ENCODE data around the gene FRAT1. TPM values are rescaled to one million over a fixed set of nuclear protein-coding genes. Genes with fewer than 3 reads are reported as not detected.

The FRAT1 gene
- total RNA-seq, 2 donors from 2014 or later, result 18.0 to 20.1 TPM

DNA sequence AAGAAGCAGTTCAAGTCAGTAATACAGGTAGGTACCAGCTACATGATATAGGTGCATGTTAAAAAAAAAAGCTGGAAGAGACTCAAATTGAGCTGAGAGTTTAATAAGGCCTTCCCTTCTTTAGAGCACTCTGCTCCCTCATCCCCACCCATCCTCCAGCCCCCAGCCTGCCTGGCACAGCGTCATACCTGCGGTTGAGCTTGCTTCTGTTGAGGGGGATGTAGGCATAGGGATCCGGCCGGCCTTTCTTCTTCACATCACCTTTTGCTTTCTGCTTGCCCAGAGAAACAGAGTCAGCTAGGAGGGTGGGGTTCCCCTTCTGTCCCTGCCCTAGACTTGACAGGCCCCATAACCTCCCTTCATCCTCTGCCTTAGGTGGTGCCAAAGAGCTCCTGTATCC lies 39.3 kb downstream of the FRAT1 start:
- Histone ChIP-seq H3K36me3 (no peaks in the 10 kb centered on the region), H3K9me3 (no peaks in the 10 kb centered on the region), H3K4me3 (no peak overlapping the region), H3K4me1 (replicated peaks) (no peaks in the 10 kb centered on the region), H3K27ac (no peak overlapping the region), H3K27me3 (replicated peaks; ENCODE audit: insufficient read depth) (no peaks in the 10 kb centered on the region)
- DNase-seq (ENCODE audit: low spot score), result no peak
- 94% methylated on average over 4 of the region's 4 CpGs for WGBS
- TF ChIP-seq POLR2A (IDR thresholded peaks at IDR 0.05) (no peak), POLR2AphosphoS5 (IDR thresholded peaks at IDR 0.05) (no peak)
- TF ChIP-seq, protein P1, sequence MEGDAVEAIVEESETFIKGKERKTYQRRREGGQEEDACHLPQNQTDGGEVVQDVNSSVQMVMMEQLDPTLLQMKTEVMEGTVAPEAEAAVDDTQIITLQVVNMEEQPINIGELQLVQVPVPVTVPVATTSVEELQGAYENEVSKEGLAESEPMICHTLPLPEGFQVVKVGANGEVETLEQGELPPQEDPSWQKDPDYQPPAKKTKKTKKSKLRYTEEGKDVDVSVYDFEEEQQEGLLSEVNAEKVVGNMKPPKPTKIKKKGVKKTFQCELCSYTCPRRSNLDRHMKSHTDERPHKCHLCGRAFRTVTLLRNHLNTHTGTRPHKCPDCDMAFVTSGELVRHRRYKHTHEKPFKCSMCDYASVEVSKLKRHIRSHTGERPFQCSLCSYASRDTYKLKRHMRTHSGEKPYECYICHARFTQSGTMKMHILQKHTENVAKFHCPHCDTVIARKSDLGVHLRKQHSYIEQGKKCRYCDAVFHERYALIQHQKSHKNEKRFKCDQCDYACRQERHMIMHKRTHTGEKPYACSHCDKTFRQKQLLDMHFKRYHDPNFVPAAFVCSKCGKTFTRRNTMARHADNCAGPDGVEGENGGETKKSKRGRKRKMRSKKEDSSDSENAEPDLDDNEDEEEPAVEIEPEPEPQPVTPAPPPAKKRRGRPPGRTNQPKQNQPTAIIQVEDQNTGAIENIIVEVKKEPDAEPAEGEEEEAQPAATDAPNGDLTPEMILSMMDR (IDR thresholded peaks at IDR 0.05), result no peak
- intact Hi-C loops (cut with DNase I), result no loop called here

- 91% methylated on average over 3 of the region's 3 CpGs for WGBS
- Histone ChIP-seq H3K9me3 (no peaks in the 10 kb centered on the region), H3K4me1 (replicated peaks) (no peaks in the 10 kb centered on the region), H3K27ac (no peak overlapping the region), H3K4me3 (no peak overlapping the region), H3K36me3 (no peaks in the 10 kb centered on the region), H3K27me3 (replicated peaks; ENCODE audit: insufficient read depth) (no peaks in the 10 kb centered on the region)
- TF ChIP-seq POLR2AphosphoS5 (IDR thresholded peaks at IDR 0.05), result no peak
- TF ChIP-seq, protein P1 (IDR thresholded peaks at IDR 0.05), result no peak
- no peak for TF ChIP-seq POLR2A (IDR thresholded peaks at IDR 0.05)
- intact Hi-C loops (cut with DNase I), result no loop called here
- DNase-seq (ENCODE audit: low spot score), result no peak
Observed at GRCh38 chr10:97358781-97359180, 39.7 kb downstream of the FRAT1 start.

DNA sequence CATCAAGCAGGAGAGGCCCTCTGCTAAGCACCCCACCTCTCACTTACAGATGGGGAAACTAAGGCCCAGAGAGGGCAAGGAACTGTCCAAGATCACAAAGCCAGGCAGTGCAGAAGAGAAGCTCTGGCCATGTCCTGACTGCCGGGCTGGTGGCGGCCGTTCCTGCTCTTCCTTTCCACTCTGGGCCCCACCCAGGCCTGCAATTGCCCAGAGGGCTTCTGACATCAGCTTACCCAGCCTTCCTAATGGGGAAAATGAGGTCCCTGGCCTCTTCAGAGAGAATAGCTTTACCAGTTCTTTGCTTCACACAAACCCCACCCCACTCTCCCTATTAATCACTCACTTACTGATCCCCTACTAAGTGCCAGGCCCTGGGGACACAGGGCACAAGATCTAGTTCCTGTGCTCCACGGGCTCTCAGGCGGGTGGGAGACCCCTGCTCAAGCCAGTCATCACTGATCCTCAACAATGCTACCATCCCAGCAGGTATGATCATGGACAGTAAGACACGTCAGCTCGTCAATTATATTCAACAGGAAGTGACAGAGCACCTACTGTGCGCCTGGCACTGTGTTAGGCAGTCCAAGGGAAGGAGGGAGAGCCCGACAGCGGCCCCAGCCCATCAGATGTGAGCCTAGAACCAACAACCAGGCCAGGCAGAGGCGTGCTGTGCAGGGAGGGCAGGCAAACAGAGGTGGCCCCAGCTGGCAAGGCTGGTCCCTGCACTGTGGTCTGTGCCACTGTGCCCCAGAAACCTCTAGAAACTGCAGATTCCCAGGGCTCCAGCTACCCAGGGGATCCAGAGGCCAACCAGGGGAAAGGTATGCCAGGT lies 41.9 kb downstream of the FRAT1 start:
- DNase-seq (ENCODE audit: low spot score), result no peak
- no peaks in the 10 kb centered on the region for H3K9me3 ChIP-seq
- intact Hi-C loops (cut with DNase I), result no loop called here
- WGBS, result 87% methylated on average over 11 of the region's 11 CpGs
- no peaks in the 10 kb centered on the region for H3K27me3 ChIP-seq (replicated peaks; ENCODE audit: insufficient read depth)
- TF ChIP-seq POLR2A (IDR thresholded peaks at IDR 0.05) (no peak), POLR2AphosphoS5 (IDR thresholded peaks at IDR 0.05) (no peak)
- TF ChIP-seq, protein P1 (IDR thresholded peaks at IDR 0.05), result no peak
- no peaks in the 10 kb centered on the region for H3K4me1 ChIP-seq (replicated peaks)
- H3K27ac ChIP-seq, result no peak overlapping the region
- H3K4me3 ChIP-seq, result no peak overlapping the region
- no peaks in the 10 kb centered on the region for H3K36me3 ChIP-seq

- no peaks in the 10 kb centered on the region for H3K9me3 ChIP-seq
- H3K36me3 ChIP-seq, result no peaks in the 10 kb centered on the region
- no peak overlapping the region for H3K4me3 ChIP-seq
- WGBS, result 85% methylated on average over 11 of the region's 11 CpGs
- no peaks in the 10 kb centered on the region for H3K4me1 ChIP-seq (replicated peaks)
- H3K27ac ChIP-seq, result no peak overlapping the region
- intact Hi-C loops (cut with DNase I), result no loop called here
- no peak for DNase-seq (ENCODE audit: low spot score)
- H3K27me3 ChIP-seq (replicated peaks; ENCODE audit: insufficient read depth), result no peaks in the 10 kb centered on the region
- TF ChIP-seq POLR2A (IDR thresholded peaks at IDR 0.05) (no peak), POLR2AphosphoS5 (IDR thresholded peaks at IDR 0.05) (no peak)
- TF ChIP-seq, protein P1 (IDR thresholded peaks at IDR 0.05), result no peak
Observed at GRCh38 chr10:97361537-97361901, 42.4 kb downstream of the FRAT1 start.

Measured in prostate gland (tissue), 2 donors.